ENCODE data around the gene RAE1. TPM values are rescaled to one million over a fixed set of nuclear protein-coding genes. Genes with fewer than 3 reads are reported as not detected.

RAE1 gene
- total RNA-seq, 3 donors from 2014 or later, result 13.8 to 26.9 (median 17.4) TPM

GRCh38 chr20:57384486-57384885 is 33.4 kb downstream of the RAE1 start:
- no peak for DNase-seq (ENCODE audit: low spot score in 2 of 2)
- intact Hi-C loops (cut with DNase I; ENCODE audit: low total_unique reads), result no loop called here
- no peak overlapping the region for H3K4me3 ChIP-seq
- no peaks in the 10 kb centered on the region for H3K9me3 ChIP-seq
- no peaks in the 10 kb centered on the region for H3K4me1 ChIP-seq
- no peaks in the 10 kb centered on the region for H3K36me3 ChIP-seq
- H3K27me3 ChIP-seq, result no peaks in the 10 kb centered on the region
- TF ChIP-seq POLR2A (IDR thresholded peaks at IDR 0.05), result no peak
- no peak for TF ChIP-seq CTCF (IDR thresholded peaks at IDR 0.05)
- TF ChIP-seq POLR2AphosphoS5 (IDR thresholded peaks at IDR 0.05), result no peak
- H3K27ac ChIP-seq, result no peak overlapping the region

- Histone ChIP-seq H3K4me3 (no peak overlapping the region), H3K9me3 (no peaks in the 10 kb centered on the region), H3K27me3 (no peaks in the 10 kb centered on the region), H3K4me1 (peaks cover 0 to 5% of the 10 kb centered on the region in 2 donors), H3K27ac (no peak overlapping the region), H3K36me3 (no peaks in the 10 kb centered on the region)
- intact Hi-C loops (cut with DNase I; ENCODE audit: low total_unique reads), result no loop called here
- DNase-seq (ENCODE audit: low spot score in 2 of 2), result no peak
- TF ChIP-seq POLR2AphosphoS5 (IDR thresholded peaks at IDR 0.05), result no peak
- no peak for TF ChIP-seq POLR2A (IDR thresholded peaks at IDR 0.05)
- TF ChIP-seq CTCF (IDR thresholded peaks at IDR 0.05), result no peak
These were observed 34.1 kb downstream of the RAE1 start for GRCh38 chr20:57384953-57385761.

- intact Hi-C loops (cut with DNase I; ENCODE audit: low total_unique reads), result no loop called here
- Histone ChIP-seq H3K4me1 (peaks cover 0 to 5% of the 10 kb centered on the region in 2 donors), H3K36me3 (no peaks in the 10 kb centered on the region), H3K9me3 (no peaks in the 10 kb centered on the region), H3K4me3 (no peak overlapping the region), H3K27me3 (no peaks in the 10 kb centered on the region), H3K27ac (no peak overlapping the region)
- DNase-seq (ENCODE audit: low spot score in 2 of 2), result no peak
- TF ChIP-seq POLR2A (IDR thresholded peaks at IDR 0.05) (no peak), CTCF (IDR thresholded peaks at IDR 0.05) (no peak), POLR2AphosphoS5 (IDR thresholded peaks at IDR 0.05) (no peak)
These were observed 34.9 kb downstream of the RAE1 start for GRCh38 chr20:57385940-57386339.

- intact Hi-C loops (cut with DNase I; ENCODE audit: low total_unique reads), result no loop called here
- H3K9me3 ChIP-seq, result no peaks in the 10 kb centered on the region
- no peak overlapping the region for H3K4me3 ChIP-seq
These were observed 35.7 kb downstream of the RAE1 start for GRCh38 chr20:57386762-57387161.

More at GRCh38 chr20:57386762-57387161, 35.7 kb downstream of the RAE1 start:
- no peak for TF ChIP-seq POLR2AphosphoS5 (IDR thresholded peaks at IDR 0.05)
- no peak for TF ChIP-seq CTCF (IDR thresholded peaks at IDR 0.05)
- TF ChIP-seq POLR2A (IDR thresholded peaks at IDR 0.05), result no peak
- H3K4me1 ChIP-seq, result peaks cover 0 to 5% of the 10 kb centered on the region in 2 donors
- no peak for DNase-seq (ENCODE audit: low spot score in 2 of 2)
- H3K27ac ChIP-seq, result no peak overlapping the region
- no peaks in the 10 kb centered on the region for H3K36me3 ChIP-seq
- no peaks in the 10 kb centered on the region for H3K27me3 ChIP-seq

Data from breast epithelium (tissue), 4 donors.